ENCODE data around the gene SSR1.
"Not testable (repeated sequence)": the region's sequence is repeated elsewhere in the genome, so short reads cannot be mapped to it uniquely, and the experiment has no call there.

The SSR1 gene

DNA sequence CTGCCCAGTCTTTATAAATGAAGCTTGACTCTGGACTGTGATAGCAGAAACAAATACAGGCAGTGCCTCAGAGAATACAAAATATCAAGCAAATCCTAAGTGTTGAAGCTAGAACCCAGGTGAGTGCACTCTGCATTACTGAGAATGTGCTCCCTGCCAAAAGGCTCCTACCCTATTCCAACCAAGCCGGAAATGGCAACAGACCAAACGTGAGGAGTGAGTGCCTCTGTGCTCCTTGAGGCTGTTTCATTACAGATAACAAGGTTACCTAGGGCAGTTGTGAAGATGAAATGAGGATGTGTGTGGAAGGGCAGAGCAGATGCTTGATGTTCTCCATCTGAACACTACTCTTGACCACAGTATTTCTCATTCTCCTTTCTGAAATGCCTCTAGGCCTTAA, 29.3 kb downstream of the SSR1 start:
- in situ Hi-C loops (cut with MboI; ENCODE audit: low sequenced_read_pairs), result loop anchor here (10.0 kb wide), 1 partner anchor 331 kb away; no protein-coding TSS in a partner anchor

DNA sequence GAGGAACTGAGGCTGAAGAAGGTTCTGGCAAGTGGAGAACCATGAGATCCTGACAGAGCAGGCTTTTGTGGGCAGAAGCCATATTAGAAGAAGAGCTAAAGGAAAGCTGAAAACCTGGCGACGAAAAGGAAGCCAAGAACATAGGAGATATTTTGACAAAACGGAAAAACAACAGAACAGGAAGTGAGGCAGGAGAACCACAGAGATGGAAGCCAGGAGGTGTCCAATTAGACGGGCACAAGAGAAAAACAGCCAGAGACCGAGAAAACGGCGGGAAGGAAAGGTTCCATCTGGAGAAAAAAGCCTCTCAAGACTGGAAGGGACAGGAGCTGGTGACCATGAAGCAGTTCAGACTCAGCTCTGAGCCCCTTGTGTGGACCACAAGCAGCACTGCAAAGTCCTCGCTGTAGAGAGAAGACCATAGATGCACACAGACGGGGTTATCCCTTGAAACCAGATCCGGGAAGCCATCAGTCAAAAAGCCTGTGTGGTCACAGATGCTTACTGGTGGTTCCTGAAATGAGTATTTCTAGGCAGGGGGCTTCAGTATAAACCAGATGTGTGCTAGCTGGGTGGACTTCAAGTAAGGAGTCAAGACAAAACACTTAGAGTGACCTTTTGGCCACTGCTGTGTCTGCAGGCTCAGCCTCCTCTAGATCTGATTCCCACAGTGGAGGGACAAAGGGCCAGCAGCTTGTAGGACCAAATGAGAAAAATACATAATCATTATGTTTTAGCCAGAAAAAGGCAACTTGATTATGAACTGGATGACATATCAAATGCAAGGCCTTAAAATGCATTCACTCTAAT, 30.7 kb downstream of the SSR1 start:
- in situ Hi-C loops (cut with MboI; ENCODE audit: low sequenced_read_pairs), result loop anchor here (10.0 kb wide), 1 partner anchor 332 kb away; no protein-coding TSS in a partner anchor

DNA sequence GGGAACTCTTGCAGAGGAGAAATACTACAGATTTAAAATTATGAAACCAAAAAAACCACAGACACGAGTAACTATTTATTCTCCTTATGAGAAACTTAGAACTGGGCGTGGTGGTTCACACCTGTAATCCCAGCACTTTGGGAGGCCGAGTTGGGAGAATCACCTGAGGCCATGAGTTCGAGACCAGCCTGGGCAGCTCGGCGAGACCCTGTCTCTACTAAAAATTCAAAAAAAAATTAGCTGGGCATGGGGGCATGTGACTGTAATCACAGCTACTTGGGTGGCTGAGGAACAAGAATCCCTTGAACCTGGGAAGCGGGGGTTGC, 36.8 kb downstream of the SSR1 start:
- in situ Hi-C loops (cut with MboI; ENCODE audit: low sequenced_read_pairs), result no loop called here

DNA sequence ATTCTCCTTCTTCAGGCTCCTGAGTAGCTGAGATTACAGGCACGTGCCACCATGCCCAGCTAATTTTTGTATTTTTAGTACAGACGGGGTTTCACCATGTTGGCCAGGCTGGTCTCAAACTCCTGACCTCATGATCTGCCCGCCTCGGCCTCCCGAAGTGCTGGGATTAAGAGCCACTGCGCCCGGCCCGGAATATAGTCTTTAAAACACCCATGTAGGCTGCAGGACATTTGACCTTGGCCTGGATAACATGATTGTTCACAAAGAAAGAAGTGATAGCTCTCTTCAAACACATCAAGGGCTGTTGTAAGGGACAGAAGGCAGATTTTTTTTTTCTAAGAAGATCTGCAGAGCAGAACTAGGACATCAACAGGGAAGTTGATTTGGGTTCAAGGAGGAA, 38.5 kb downstream of the SSR1 start:
- in situ Hi-C loops (cut with MboI; ENCODE audit: low sequenced_read_pairs), result not testable (repeated sequence)

DNA sequence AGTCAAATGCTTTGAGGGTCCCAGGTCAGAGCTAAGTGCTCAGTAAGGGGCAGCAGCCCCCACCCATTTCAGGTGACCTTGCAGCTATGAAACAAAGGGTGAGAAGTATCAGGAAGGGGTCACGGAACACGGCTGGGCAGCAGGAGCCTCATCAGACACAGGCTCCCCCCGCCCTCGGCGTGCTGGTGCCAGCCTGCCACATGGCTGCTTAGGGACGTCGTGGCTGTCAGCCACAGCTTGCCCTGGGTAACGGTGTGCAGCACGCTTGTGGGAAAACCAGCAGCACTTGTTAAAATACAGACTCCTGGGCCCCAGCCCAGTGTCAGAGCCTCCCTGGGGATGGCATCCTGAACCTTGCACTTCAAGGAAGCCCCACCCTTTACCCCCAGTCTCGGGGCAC, 39.3 kb downstream of the SSR1 start:
- in situ Hi-C loops (cut with MboI; ENCODE audit: low sequenced_read_pairs), result no loop called here

DNA sequence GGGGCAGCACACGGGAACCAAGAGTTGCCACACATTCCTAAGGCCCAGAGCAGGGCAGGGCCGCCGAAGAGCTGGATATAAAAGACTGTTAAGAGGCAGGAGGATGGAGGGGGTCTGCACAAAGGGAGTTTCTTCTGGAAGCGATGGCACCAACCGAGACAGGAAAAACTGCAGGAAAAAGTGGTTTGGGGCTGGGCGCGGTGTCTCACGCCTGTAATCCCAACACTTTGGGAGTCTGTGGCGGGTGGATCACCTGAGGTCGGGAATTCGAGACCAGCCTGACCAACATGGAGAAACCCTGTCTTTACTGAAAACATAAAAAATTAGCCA, 41.8 kb downstream of the SSR1 start:
- in situ Hi-C loops (cut with MboI; ENCODE audit: low sequenced_read_pairs), result no loop called here

DNA sequence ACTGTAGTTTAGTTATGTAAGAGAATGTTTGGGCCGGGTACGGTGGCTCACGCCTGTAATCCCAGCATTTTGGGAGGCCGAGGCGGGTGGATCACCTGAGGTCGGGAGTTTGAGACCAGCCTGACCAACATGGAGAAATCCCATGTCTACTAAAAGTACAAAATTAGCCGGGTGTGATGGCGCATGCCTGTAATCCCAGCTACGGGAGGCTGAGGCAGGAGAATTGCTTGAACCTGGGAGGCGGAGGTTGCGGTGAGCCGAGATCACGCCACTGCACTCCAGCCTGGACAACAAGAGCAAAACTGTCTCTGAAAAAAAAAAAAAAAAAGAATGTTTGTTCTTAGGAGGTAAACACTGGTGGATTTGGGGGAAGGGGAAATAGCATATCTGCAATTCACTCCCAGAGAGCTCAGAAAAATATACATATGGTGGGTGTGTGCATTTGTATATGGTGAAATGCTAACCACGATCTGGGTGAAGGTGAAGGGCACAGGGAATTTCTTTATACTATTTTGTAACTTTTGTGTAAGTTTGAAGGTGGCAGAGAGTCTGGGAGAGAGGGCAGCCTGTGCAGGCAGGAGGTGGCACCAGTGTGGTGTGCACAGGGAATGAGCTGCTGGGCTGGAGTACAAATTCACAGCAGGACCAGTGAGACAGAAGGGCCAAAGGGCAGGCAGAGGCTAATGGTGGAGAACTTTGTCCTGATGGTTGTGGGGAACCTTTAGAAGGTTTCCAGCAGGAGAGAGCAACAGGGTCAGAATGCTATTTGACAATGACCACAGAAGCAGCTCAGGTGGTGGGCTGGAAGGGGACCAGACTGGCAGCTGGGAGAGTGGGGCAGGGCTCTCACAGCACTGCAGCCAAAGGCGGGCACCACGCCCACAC, 42.4 kb downstream of the SSR1 start:
- in situ Hi-C loops (cut with MboI; ENCODE audit: low sequenced_read_pairs), result no loop called here

DNA sequence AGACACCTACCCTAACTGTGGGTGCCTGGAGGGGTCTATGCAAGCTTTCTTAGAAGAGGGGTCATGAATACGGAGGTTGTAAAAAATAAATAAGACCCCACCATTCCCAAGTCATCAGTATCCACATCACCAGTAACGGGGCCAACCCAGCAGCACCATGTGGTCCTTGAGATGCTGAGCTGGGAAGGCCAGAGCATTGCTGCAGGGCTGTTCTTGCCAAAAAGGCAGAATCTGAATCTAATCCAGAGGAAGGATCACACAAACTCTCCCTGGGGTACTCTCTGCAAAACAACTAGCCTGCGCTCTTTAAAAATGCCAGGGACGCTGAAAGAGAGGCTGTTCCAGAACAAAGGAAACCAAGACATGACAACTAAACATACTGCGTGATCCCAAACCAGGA, 43.2 kb downstream of the SSR1 start:
- in situ Hi-C loops (cut with MboI; ENCODE audit: low sequenced_read_pairs), result no loop called here

DNA sequence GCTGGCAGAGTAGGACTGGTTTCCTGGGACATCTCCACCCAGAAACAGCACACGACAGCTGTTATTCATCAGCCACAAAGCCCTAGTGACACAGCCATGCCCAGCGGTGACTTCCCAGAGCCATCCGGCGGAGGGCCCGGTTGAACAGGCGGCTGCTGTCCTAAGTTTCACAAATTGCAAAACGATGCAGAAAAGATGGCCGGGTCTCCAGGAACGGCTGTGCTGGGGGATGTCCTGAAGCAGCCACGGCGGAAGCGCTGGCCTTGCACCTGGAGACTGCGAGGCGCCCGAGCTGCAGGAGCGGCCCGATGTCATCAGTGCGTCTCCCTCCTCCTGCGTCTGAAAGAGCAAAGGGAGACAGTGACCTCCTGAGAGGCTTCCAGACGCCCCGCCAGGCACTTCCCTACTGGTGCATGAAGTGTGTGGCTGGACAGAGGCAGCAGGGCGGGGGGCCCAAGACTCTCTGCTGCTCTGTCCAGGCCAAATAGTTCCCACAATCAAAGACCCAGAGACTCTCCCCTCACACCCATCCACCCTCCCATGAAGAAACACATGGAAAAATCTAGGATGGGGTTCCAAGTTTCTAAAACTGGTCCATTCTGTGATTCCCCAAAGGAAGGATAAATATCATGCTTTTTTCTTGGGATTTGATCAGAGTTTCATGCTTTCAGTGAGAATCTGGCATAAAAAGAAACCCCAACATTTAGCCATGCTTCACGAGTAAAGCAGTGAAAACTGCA, 44.0 kb downstream of the SSR1 start:
- in situ Hi-C loops (cut with MboI; ENCODE audit: low sequenced_read_pairs), result no loop called here

DNA sequence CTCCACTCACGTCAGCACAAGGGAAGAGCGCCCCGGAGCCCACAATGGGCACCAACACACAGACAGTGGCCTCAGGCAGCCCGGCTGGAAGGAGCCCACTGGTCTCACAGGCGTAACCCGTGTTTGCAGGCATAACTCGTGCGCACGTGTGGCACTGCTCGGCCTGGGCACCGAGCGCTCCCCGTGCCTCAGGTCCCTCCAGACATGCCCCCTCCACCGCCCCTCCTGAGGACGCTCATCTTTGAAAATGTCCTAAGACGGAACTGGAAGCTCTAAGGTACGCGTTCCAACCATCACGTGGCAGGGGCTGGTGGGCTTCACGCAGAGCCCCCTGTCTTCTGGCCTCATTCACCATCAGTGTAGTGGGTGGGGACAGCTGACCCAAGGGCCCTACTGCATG, 44.6 kb downstream of the SSR1 start:
- in situ Hi-C loops (cut with MboI; ENCODE audit: low sequenced_read_pairs), result no loop called here

DNA sequence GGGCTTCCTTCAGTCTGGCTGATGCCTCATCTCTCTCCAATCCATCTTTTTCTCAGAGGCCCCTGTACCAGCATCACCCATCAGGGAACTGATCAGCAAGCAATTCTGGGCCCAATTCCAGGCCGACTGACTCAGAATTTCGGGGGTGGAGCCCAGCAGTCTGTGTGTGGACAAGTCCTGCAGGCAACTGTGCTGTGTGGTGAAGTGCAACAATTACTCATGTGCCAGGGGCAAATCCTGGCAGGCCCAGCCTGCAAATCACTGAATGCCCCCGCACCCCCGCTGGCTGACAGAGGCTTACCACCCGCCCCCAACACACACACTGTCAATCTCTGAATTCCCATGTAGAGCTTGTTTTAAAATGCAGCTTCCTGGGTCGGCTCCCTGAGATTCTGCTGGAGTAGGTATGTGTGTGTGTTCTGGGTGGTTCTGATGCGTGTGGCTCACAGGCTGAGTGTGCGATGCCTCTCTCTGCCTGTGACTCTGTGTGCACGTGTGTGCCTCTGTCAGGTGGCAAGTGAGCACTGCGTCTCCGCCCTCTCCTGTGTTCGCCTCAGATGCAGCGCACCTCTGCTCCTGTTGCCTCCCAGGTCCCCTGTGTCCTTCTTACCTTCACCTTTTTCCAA, 45.4 kb downstream of the SSR1 start:
- in situ Hi-C loops (cut with MboI; ENCODE audit: low sequenced_read_pairs), result no loop called here

DNA sequence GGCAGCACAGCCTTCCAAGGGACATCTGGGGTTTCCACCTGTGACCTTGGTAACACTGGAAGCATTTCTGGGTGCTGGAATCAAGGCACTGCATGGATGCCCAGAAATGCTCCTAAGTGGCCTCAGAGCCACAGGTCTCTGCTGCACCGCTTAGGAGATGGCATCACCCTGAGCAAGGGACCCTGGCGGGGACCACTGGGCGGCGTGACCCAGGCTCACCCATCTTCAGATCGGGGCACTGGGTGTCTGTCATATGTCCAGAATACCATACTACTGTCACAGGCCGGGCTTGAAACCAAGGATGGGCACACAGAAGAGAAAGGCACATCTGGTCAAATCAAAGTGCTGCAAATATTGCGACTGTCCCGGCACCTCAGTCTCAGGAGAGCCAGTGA, 45.9 kb downstream of the SSR1 start:
- in situ Hi-C loops (cut with MboI; ENCODE audit: low sequenced_read_pairs), result no loop called here

DNA sequence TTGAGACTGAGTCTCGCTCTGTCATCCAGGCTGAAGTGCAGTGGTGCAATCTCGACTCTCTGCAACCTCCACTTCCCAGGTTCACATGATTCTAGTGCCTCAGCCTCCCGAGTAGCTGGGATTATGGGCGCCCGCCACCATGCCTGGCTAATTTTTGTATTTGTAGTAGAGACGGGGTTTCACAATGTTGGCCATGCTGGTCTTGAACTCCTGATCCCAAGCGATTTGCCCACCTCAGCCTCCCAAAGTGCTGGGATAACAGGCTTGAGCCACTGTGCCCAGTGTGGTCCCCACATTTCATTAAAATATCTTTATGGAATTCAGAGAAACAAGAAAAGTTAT, 47.6 kb downstream of the SSR1 start:
- in situ Hi-C loops (cut with MboI; ENCODE audit: low sequenced_read_pairs), result not testable (repeated sequence)

DNA sequence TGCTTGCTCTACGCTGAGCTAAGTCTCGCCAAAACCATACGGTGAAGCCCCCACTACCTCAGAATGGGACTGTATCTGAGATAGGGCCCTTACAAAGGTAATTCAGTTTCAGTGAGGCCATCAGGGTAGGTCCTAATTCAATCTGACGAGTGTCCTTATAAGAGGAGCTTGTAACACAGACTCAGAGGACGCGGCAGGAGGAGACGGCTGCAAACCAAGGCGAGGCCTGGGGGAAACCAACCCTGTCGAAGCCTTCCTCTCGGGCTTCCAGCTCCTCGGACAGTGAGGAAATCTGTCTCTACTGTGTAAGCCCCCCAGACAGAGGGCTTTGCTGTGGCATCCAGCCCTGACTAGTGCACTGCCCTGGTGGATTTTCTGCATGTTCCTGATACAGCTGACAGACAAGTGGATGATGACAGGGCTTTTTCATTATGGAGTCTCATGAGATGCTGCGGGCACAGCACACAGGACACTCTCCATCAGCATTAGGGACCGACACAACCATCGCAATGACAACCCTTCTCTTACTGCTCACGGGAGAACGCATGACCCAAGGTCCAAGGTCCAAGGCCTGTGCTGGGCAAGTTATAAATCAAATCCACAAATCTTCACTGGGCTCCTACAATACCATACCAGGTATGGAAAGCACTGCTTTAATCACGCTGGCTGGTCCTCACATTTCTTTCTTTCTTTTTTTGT, 48.2 kb downstream of the SSR1 start:
- in situ Hi-C loops (cut with MboI; ENCODE audit: low sequenced_read_pairs), result no loop called here

DNA sequence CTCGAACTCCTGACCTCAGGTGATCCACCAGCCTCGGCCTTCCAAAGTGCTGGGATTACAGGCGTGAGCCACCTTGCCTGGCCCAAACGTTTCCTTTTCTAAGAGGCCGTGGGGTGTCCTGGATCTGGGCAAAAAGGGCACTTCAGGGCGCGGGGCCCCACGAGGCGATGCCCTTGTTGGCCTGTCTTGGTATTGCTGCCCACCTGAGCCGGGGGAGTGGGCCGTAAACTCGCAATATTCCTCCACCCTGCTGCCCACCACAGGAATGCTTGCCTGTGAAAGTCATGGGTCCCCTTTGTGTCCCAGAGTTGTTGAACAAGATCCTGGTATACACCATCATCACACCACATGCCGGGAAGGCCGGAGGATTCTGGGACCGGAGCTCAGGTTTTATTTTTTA, 49.0 kb downstream of the SSR1 start:
- in situ Hi-C loops (cut with MboI; ENCODE audit: low sequenced_read_pairs), result no loop called here

DNA sequence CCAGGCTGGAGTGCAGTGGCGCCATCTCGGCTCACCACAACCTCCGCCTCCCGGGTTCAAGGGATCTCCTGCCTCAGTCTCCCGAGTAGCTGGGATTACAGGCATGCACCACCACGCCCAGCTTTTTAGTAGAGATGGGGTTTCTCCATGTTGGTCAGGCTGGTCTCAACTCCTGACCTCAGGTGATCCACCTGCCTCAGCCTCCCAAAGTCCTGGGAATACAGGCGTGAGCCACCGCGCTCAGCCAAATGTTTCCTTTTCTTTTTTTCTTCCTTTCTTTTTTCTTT, 49.5 kb downstream of the SSR1 start:
- in situ Hi-C loops (cut with MboI; ENCODE audit: low sequenced_read_pairs), result not testable (repeated sequence)

DNA sequence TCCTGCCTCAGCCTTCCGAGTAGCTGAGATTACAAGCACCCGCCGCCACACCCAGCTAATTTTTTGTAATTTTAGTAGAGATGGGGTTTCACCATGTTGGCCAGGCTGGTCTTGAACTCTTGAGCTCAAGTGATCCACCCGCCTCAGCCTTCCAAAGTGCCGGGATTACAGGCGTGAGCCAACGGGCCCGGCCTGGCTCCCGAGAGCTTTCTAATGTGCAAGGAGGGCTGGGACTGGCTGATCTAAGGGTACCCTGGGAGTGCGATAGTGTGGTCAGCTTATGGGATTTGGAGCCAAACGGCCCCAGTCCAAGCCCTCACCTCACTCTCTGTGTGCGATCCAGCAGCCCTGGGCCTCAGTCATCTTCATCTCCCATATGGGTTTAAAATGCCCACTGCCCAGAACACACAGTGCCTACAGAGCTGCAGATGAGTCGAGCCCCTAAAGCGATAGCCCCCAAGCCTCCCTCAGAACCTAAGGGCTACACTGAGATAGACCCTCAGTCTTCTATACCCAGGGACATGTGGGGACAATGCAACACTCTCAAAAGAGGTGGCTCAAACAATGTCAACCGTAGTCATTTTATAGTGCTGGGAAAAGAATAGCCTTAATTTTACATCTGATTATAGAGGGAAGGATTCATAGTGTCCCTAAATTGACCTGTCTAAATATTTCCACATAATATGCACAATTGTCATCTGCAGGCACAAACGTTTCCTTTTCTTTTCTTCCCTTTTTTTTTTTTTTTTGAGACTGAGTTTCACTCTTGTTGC, 50.1 kb downstream of the SSR1 start:
- in situ Hi-C loops (cut with MboI; ENCODE audit: low sequenced_read_pairs), result no loop called here

DNA sequence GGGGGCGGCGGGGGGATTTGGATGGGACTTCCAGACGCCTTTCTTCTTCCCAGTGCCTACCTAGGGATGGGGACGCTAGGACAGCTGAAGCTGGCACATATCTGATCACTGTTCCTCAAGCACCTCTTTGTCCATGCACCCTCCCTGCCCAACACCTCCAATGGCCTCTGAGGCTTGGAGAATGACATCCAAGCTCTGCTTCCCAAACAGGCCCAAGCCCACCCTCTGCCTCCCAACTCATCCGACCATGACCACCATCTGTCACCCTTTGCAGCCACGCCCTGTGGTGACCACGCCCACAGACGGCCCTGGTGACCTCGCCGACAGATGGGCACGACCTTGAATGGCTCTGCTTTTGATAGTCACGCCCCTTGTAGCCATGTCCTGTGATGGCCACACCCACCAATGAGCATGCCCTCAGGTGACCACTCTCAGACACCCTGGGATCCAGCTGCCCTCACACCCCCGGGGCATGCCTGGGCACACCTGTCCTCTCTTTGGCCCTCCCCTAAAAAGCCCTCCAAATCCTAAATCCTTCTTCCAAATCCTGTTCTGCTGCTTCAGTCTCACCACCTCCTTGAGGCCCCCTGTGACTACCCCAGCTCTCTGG, 51.0 kb downstream of the SSR1 start:
- in situ Hi-C loops (cut with MboI; ENCODE audit: low sequenced_read_pairs), result no loop called here

DNA sequence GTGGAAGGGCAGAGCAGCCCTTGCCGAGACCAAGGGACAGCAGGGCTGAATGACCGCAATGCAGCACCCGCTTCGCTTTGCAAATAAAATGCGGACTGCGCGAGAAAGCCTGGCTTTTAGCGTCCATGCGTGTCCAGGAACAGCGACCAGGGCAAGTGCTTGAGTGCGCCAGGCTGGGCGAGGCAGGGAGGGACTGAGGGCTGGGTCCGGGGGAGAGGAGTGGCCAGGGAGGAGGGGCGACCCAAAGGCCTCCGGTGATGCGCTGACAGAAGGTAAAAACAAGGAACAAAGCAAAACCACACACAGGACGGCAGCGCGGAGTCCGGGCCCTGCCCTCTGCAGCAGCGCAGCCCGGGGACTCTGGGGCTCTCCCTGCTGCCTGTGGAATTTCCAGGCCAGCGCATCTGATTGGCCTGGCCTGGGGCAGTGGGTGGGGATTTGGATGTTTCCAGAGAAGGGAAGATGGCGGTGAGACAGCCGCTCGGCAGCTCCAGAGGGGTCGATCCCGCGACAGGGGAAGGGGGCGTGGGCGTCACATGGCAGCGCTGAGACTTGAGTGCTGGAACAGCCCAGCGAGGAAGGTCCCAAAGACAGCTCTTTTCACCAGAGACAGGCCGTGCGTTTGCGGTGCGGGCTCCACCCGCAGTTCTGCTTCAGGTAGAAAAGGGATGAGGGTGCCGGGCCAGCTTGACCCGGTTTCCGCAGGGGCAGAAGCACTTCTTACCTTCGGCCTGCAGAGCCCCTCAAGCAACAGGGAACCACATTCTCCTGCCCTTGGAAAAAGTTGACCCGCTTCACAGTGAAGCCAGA, 51.8 kb downstream of the SSR1 start:
- in situ Hi-C loops (cut with MboI; ENCODE audit: low sequenced_read_pairs), result no loop called here

Data from HL-60/S4 treated with phorbol 12-myristate 13-acetate at 8.2 ng/mL for 4 days and 3 days (cell line).